22Rv1 (cell line): ENCODE results near the gene LGALS9.

Source experiments
- H3K27ac ChIP-seq: fragments of 450-650 bp; 2 replicates; pipeline ENCODE4 v1.5.1; 2017
- ZFX ChIP-seq: fragments of 450-650 bp; IDR thresholded peaks from 2 replicates; pipeline ENCODE4 v1.6.1; 2017; ENCODE audit warnings: antibody characterized with exemption, borderline replicate concordance
- TF ChIP-seq, protein P1 (sequence below): fragments of 450-650 bp; IDR thresholded peaks from 2 replicates; pipeline ENCODE4 v1.5.1; 2017; ENCODE audit warnings: mild to moderate bottlenecking

Gene LGALS9

DNA sequence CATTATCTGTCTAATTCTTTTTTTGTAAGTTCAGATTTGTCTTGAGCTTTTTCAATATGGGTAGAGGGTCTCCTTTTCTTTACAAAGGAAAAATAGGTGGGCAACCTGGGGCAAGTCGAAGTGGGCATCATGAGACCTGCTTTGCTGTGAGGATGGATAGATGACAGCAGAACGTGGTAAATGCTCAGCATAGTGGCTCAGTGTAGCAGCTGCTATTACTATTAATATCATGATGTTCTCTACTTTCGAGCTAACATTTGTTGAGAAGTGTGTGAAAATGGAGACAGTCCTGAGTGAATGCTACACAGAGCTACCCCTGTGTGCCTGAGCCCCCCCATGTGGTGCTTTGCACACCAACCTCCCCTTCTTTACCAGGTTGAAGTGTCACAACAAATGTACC lies 39.0 kb upstream of the LGALS9 start:
- no peak overlapping the region for H3K27ac ChIP-seq
- TF ChIP-seq, protein P1, sequence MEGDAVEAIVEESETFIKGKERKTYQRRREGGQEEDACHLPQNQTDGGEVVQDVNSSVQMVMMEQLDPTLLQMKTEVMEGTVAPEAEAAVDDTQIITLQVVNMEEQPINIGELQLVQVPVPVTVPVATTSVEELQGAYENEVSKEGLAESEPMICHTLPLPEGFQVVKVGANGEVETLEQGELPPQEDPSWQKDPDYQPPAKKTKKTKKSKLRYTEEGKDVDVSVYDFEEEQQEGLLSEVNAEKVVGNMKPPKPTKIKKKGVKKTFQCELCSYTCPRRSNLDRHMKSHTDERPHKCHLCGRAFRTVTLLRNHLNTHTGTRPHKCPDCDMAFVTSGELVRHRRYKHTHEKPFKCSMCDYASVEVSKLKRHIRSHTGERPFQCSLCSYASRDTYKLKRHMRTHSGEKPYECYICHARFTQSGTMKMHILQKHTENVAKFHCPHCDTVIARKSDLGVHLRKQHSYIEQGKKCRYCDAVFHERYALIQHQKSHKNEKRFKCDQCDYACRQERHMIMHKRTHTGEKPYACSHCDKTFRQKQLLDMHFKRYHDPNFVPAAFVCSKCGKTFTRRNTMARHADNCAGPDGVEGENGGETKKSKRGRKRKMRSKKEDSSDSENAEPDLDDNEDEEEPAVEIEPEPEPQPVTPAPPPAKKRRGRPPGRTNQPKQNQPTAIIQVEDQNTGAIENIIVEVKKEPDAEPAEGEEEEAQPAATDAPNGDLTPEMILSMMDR, result no peak
- no peak for TF ChIP-seq ZFX

DNA sequence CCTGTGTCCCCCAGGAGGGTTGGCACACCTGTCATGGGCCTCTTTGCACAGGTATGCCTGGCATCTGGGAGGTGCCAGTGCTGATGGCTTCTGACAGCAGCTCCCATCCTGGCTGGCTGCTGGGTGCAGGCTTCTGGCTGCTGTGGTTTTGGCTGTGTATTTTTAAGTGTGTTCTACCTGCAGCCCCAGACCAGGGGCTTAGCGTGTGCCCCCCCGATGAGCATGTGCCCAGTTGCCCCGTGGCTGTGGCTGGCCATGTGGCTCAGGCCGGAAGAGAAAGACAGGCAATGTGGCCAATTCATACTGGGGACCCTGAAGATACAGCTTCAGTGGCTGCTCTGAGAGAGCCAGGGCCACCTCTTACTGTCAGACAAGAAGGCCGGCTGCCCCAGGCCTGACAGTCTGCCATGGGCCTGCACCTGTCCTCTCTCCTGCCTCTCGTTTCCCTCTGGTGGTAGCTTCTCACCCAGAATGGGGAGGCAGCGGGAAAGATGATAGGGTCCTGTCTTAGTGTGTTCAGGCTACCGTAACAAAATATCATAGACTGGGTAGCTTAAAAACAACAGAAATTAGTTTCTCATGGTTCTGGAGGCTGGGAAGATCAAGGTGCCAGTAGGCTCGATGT lies 37.6 kb upstream of the LGALS9 start:
- TF ChIP-seq ZFX, result no peak
- TF ChIP-seq, protein P1, result no peak
- H3K27ac ChIP-seq, result no peak overlapping the region

DNA sequence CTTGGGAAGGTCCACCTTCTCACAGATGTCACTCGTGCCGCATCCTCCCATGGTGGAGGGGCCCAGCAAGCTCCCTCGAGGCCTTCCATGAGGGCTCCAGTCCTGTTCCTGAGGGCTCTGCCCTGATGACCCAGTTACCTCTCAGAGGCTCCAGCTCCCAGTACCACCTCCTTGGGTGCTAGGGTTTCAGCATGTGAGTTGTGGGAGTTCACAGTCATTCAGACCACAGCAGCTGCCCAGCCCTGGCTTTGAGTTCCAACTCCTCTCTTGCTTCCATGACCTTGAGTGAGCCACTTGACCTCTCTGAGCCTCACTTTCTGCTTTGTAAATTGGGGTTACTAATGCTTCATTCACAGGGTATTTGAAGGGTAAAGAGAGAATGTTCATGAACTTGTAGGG lies 37.1 kb upstream of the LGALS9 start:
- no peak overlapping the region for H3K27ac ChIP-seq
- no peak for TF ChIP-seq ZFX
- TF ChIP-seq, protein P1, result no peak

DNA sequence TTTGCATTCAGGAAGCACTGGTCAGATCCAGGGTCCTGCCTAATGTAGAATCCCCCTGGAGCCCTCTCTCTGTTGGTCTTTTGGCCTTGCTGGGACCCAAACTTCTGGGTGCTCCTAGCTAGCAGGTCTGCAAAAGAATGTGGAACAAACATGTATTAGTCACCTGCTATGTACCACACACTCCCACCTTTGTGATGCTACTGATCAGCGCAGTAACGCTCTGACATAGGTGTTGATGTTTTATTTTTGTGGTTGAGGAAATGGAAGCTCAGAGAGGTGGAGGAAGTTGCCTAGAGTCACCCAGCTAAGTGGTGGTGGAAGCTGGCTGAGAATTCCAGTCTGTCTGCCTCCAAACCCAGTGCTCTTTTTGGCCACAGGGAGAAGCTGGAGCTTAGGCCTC lies 35.8 kb upstream of the LGALS9 start:
- TF ChIP-seq ZFX, result no peak
- TF ChIP-seq, protein P1, result no peak
- no peak overlapping the region for H3K27ac ChIP-seq

DNA sequence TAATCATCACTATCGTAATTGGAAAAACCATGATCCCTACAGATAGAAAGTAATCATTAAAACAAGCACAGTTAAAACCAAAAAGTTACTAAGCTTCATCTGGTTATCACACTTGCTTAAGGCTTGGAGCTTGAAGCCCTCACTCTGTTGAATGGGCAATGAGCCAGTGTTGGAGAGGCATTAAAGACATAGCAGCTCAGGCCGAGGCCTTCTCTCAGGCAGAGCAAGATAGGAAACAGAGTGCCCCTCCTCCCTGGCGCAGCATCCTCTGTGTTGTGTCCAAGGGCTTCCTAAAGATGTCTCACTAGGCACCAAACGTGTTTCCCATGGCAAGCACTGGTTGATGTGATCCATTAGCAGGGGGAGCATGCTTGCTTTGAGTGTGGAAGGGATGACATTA lies 34.9 kb upstream of the LGALS9 start:
- TF ChIP-seq, protein P1, result no peak
- no peak for TF ChIP-seq ZFX
- H3K27ac ChIP-seq, result no peak overlapping the region

DNA sequence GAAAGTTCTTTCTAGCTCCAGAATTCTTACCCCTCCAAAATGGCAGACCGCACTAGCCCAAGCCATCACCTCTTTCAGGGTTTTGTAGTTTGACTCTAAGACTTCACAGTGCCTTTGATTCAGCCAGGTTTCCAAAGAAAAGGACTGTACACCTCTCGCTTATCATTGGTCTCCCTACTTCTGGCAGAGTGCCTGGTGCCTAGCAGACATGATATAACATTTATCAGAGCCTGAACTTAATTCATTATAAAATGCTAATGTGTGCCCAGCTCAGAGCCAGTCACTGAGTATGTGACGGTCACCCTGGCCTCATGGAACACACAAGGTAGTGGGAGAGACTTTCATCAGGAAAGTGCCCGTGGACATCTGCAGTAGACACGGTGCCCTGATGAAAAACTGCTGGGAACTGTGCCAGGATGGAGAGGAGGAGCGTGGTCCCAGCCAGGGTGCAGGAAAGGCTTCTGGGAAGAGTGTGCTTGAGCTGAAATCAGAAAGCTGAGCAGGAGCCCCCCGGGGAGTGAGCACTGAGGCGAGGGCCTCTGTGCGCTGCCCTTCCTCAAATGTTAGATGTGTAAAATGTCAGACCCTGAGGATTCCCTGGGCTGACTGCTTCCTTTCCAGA lies 34.3 kb upstream of the LGALS9 start:
- TF ChIP-seq ZFX, result no peak
- TF ChIP-seq, protein P1, result no peak
- H3K27ac ChIP-seq, result no peak overlapping the region

DNA sequence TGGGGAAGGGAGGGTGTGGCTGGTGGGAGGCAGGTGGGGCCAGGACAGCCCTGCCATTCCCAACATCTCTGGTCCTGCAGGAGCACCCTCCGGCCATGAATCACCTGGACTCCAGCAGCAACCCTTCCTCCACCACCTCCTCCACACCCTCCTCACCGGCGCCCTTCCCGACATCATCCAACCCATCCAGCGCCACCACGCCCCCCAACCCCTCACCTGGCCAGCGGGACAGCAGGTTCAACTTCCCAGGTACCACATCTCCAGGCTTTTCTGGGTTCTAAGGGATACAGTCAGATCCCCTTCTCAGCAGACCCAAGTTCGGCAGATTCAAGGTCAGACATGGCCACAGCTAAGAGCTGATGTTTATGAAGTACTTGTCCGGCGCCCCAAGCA lies 33.8 kb upstream of the LGALS9 start:
- TF ChIP-seq, protein P1, result no peak
- TF ChIP-seq ZFX, result no peak
- H3K27ac ChIP-seq, result no peak overlapping the region
